GOT3 (cell line): ENCODE results near the gene TBCD.
A peak's percentile ranks its signal among the peaks of the same experiment; 100 is the strongest.
"Not testable (repeated sequence)": the region's sequence is repeated elsewhere in the genome, so short reads cannot be mapped to it uniquely, and the experiment has no call there.

Experiments used
- DNase-seq: peaks from one replicate; lab custom pipeline; 2025; ENCODE audit warnings: mixed read lengths; lab: John Stamatoyannopoulos, UW

TBCD gene

DNA sequence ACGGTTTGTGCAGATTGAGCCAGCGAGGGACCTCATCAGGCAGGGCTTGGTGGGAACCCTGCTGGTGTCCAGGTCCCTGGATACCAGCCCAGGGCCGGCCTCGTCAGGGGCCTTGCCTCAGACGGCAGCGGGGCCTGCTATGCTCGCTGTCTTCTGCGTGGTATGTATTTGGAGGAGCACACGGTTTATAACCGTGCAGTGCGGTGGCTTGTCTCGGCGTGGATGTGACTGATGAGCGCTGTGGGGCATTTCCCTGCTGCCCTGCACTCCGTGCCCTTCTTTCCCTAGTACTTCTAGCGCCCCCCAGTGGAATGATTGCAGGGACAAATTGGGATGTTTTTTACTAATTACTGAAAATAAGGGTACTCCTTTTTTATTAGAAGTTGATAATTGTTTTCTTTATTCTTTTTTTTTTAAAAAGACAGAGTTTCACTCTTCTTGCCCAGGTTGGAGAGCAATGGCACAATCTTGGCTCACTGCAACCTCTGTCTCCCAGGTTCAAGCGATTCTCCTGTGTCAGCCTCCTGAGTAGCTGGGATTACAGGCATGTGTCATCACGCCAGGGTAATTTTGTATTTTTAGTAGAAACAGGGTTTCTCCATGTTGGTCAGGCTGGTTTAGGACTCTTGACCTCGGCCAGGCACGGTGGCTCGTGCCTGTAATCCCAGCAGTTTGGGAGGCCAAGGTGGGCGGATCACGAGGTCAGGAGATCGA, 15.3 kb downstream of the TBCD start:
- DNase-seq = no peak

DNA sequence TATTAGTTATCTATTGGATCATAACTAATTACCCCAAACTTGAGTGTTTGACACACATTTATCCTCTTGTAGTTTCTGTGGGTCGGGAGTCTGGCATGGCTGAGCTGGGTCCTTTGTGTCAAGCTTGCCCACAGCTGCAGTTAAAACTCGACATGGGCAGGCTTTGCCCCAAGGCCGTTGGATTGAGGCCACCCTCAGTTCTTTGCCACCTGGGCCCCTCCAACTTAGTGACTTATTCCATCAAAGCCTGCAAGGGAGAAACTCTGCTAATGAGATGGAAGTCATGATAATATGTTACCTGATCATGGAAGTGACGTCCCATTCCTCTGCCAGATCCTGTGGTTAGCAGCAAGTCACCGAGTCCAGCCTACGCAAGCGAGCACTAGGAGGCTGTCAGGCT, 17.2 kb downstream of the TBCD start:
- no peak for DNase-seq

DNA sequence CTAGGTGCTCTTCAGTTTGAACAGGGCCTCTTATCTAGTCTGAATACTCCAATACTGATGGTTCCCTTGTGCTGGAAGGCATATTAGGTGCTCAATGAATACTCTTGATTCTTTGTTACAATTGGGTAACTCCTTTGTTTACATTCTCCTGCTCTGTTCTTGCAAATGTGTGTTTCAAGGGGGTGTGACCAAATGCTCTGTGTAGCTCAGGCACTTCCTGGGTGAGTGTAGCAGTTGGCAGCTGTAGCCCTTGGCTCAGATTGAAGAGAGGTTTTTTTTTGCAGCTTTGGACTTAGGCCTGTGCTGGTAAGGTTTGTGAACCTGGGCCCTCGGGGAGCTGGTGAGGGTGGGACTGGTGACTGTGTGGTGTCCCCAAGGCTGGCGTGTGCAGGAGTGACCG, 20.2 kb downstream of the TBCD start:
- DNase-seq = no peak

DNA sequence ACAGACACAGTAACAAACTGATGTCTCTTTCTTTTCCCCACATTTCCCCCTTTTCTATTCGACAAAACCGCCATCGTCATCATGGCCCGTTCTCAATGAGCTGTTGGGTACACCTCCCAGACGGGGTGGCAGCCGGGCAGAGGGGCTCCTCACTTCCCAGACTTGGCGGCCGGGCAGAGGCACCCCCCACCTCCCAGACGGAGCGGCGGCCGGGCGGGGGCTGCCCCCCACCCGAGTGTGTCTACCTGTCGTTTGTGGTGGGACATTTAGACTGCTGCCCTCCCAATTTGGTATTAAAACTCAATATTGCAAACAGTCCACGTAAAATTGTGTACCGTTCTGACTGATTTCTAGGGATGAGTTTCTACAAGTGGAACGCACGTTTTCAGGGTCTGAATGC, 22.6 kb downstream of the TBCD start:
- DNase-seq = not testable (repeated sequence)

DNA sequence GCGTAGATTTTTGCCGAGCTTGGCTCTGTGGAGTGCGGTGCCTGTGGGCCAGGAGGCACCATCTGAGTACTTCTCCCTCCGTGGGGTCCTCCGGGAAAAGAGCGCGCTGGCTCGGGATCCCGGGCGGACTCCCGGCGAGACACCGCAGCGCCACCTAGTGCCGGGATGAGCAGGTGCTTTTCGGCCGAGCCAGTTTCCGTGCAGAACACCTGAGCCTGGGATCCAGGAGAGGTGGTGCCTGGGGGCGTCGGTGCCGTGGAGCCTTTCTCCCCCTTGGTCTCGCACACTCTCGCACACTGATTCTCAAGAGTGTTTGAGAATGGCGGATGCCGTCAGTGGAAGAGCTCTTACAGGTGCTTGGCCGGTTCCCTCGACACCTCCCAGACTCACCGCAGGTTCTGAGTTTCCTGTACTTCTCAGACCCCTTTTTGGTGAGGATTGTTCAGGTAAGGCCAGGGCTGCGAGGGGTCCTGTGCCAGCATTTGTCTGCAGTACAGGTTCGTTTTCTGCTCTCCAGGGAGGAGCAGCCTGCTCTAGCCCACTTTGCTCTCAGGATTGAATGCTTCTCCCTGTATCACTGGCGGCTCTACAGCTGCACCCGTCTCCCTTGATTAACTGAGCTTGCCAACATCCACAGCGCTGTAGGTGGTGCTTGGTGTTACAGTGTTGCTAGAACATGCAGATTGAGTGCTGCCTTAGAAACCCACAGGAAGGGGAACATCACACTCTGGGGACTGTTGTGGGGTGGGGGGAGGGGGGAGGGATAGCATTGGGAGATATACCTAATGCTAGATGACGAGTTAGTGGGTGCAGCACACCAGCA, 23.3 kb downstream of the TBCD start:
- DNase-seq = no peak

DNA sequence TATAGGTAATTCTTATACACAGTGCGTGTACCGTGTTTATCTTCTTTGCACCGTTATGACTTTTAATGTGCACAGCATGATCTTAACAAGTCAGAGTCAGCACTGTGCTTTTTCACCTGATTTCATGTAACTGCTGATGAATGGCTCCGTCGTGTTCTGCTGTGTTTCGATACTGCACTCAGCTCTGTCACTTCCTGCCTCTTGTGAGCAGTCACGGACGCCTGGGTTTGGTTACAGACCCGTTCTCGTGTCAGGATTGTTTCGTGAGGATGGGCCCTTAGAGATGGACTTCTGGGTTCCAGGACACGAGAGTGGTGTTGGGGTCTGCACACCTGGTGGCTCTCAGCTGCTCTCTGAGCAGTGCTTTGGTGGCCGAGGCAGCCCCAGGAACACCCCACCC, 24.6 kb downstream of the TBCD start:
- no peak for DNase-seq

DNA sequence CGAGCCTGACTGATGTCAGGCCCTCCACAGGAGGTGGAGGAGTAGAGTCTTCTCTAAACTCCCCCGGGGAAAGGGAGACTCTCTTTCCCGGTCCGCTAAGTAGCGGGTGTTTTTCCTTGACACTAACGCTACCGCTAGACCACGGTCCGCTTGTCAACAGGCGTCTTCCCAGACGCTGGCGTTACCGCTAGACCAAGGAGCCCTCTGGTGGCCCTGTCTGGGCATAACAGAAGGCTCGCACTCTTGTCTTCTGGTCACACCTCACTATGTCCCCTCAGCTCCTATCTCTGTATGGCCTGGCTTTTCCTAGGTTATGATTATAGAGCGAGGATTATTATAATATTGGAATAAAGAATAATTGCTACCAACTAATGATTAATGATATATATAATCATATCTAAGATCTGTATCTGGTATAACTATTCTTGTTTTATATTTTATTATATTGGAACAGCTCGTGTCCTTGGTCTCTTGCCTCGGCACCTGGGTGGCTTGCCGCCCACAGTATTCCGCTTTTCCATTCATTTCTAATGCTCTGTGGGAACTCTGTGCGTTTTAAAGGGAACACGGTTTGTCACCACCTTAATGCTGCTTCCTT, 26.0 kb downstream of the TBCD start:
- DNase-seq = not testable (repeated sequence)

DNA sequence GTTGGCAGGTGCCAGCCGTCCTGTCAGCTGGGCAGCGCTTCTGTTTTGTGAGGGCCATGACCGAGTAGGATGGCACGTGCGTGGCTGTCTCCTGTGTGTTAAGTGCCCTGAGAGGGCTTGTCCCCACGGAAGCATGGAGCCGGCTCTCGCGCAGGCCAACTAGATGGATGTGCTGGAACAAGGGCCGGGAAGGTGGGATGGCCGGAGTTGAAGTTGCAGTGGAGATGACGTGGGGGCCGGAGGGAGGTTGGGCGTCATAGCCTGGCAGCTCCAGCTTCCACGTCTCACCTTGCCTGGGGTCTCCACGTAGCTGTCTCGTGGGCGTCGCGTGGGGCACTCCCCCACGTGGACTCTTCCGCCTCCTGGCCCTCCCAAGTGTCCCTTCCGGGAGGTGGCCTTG, 27.7 kb downstream of the TBCD start:
- DNase-seq = no peak

DNA sequence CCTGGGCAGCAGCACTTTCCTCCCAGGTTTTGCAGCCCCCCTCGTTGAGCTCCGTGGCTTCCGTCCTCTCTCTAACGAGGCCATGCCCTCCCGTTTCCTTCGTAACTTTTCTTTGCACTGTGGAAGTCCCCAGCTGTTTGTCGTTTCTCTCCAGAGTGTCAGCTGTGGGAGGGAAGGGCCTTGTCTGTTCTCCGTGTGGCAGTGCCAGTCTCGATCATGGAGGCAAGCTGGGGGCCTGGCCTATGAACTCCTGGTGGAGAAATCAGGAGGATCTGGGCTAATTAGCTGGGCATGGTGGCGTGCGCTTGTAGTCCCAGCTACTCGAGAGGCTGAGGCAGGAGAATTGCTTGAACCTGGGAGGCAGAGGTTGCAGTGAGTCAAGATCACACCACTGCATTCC, 28.3 kb downstream of the TBCD start:
- no peak for DNase-seq

DNA sequence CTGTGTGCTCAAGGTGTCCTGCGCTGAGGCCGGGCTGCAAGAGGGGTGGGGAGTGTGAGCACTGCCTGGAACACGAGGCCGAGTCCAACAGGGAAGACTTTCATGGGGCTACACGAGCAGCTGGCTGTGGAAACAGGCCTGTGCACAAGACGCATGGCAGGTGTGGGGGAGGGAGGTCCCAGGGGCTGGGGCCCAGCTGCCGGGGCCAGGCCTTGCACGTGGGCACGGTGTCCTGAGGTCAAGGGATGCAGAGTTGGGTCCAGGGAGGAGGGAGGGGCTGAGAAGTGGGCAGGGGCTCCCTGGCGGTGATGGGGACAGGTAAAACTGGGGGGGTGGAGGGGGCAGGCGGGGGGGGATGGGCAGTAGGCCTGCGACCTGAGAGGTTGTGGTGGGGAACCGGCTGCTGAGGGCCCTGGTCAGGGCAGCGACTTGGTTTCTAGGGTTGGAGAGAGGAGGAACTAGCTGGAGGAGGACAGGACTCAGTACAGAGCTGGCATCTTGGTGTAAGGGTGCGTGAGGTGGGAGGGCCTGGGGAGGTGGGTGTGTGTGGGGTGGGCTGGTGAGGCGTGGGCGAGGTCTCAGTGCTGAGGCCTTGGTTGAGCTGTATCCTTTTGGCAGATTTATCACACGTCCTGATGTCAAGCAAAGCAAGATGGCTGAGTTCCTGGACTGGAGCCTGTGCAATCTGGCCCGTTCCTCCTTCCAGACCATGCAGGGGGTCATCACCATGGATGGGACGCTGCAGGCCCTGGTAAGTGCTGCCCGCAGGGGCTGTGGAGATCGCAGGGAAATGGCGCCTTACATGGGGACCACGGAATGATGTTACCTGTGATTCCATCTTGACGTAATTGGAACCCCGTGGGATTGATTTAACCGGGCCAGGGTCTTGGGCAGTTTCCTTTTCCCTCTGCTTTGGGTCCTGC, 29.4 kb downstream of the TBCD start:
- no peak for DNase-seq

DNA sequence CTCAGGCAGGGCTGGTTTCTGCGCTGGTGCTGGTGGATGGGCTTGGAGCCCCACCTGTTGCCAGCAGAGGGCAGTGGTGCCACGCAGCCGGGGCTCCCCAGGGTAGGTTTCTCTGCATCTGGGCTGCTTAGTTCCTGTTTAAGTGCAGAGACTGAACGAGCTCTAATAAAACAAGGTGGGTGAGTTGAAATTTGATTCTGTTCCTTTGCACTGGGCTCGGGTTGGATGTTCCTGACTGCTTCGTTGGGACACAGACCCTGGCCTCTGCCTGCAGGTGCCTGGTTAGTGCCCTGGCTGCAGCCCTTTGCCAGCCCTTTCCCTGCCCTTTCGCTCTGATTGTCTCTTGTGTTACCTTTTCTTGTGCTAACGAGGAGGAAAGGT, 30.0 kb downstream of the TBCD start:
- peak; percentile 42 for DNase-seq

DNA sequence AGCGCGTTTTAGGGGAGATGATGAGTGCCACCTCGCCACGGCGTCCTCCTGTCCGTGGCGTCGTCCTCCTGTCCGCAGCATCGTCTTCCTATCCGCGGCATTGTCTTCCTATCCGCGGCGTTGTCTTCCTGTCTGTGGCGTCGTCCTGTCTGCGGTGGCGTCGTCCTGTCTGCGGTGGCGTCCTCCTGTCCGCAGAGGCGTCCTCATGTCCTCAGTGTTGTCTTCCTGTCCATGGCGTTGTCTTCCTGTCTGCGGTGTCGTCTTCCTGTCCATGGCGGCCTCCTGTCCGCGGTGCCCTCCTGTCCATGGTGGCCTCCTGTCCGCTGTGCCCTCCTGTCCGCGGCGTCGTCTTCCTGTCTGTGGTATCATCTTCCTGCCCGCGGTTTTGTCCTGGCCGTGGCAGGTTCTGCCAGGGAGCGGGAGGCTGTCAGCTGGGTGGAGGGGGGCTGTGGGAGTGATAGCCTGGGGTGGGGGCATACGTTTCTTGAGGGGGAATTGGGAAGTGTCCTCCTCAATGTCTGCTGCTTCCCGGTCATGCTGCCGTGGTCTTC, 30.9 kb downstream of the TBCD start:
- DNase-seq = no peak

DNA sequence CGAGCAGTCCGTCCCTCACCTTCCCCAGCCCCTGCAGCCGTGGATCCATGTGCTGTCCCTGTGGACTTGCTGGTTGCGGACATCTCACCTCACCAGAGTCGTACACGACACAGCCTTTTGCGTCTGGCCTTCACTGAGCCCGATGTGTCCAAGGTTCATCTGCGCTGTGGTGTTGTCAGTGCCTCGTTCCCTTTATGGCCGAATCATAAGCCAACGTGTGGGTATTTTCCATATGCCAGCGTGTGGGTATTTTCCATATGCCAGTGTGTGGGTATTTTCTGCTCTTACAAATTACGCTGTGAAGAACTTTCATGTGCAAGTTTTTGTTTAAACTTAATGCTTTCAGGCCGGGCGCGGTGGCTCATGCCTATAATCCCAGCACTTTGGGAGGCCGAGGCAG, 31.6 kb downstream of the TBCD start:
- DNase-seq = no peak

DNA sequence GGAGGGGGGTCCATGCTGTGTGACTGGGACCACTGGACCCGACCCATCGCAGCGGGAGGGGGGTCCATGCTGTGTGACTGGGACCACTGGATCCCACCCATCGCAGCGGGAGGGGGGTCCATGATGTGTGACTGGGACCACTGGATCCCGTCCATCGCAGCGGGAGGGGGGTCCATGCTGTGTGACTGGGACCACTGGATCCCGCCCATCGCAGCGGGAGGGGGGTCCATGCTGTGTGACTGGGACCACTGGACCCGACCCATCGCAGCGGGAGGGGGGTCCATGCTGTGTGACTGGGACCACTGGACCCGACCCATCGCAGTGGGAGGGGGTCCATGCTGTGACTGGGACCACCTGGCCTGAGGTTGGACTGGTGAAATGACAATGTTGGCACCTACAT, 33.7 kb downstream of the TBCD start:
- not testable (repeated sequence) for DNase-seq

DNA sequence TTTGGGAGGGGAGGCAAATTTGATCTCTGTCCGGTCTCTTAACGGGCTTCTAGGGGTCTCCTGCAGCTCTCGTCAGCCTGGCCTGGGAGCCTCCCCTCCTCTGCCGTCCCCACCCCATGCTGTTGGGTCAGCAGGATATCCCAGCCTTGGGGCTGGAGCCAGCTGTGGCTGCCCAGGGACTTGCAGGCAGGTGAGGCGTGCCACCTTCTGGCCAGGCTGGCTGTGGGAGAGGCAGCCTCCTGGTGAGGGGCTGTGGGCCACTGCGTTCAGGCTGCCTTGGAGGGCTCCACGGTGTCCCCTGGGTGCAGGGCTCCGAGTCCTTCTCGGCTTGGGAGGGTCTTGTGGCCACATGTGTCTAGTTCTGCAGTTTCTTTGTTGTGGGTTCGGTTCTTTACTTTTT, 34.6 kb downstream of the TBCD start:
- no peak for DNase-seq

DNA sequence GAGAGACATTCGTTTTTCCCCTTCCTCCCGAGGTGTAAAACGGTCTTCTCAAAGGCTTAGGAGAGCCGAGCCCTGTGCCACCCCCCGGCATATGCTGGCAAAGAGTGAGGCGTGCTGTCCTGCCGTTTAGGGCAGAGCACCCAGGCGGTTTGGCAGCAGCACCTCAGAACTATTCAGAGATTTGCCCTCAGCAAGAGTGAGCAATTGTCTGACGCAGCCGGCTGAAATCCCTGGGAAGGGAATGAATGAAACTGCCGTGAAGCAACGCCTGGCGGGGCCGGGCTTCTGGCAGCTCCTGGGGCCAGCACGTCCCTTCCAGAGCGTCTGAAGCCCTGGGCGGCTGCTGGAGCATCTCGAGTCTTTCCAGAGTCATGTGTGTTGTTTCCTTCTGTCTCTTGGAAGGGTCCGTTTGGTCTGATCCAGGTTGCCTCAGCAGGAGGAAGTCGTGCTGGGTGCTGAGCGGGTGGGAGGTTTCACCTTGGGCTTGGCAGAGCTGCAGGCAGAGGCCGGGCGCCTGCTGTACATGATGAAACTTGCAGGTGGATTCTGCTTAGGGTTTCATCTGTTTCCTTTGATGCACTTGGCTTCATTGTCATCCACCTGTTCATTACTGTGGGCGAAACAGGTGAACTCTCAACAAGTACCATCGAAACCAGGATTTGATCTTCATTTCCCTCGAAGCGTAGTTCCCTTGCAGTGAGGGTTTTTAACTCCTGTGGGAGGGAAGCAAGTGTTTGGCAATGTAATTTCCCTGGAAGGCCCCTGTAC, 35.4 kb downstream of the TBCD start:
- peak; percentile 18 for DNase-seq

DNA sequence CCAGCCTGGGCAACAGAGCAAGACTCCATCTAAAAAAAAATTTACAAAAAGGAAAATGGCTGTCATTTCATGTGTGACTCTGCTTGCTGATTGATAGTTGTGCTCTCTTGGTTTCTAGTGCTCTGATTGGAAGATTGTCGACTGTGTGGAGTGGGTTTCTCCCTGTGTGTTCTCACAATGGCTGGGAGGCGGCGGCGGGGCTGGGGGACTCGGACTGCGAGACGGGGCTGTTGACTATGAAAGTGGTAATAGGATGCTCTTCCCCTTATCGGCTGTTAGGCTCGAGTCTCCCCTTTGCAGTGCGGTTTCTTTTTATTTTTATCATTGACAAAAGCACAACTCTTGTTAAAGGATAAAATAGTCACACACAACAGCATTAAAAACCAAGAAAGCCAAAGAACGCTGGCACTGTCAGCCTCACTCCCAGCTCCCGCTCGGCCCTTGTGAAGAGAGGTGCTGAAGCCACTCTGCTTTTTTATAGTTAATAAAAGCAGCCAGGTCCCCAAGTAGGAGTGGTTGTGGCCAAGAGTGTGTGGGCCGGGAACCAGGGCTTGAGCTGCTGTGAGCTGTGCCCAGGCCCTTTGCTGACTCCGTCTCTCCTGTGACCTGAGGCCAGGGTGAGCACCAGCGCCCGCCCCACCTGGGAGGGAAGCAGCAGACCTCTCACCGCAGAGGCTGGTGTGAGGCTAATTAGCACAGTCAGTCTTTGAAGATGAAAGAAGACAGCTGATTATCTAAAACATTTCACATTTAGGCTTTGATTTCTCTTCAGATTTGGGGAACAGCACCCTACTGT, 36.5 kb downstream of the TBCD start:
- no peak for DNase-seq

DNA sequence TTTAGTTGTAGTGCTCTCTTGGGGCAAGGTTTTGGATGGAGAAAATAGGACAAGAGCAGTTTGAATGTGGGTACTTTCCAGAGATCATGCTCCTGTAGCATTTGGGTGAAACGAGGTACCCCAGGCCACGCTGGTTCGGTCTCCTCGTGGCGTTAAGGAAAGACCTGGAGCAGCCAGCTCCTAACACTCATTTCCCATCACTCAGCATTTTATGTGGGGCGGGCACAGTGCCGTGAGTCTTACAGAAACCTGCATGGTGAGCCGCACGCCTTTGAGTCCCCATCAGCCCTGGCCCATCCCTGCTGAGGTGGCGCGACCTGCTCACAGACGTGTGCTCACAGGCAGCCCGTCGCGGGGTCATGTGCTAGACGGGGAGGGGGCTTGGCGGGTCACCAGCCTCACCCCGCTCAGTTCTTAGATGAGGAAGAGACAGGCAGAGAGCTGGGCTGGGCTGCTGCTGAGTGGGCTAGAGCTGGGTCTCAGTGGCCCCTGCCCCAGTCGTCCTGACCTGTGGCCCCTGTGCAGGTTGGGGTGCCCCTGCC, 37.3 kb downstream of the TBCD start:
- no peak for DNase-seq

DNA sequence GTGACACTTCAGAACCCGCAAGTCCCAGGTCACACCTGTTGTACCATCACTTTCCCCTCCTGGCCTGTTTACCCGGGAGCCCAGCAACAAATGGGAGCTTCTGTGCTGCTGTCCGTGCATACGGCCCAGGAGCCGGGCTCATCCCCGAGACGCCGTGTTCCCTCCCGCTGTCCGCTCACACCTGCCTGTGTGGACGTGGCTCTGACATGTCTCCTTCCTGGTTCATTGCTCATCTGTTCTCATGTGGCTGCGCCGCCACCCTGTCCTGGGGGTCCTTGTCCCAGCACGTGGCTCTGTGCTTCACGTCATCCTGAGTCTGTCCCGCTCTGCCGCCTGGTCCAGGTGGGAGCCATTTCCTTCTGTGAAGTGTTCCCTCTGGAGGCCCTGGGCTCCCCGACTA, 37.9 kb downstream of the TBCD start:
- no peak for DNase-seq

DNA sequence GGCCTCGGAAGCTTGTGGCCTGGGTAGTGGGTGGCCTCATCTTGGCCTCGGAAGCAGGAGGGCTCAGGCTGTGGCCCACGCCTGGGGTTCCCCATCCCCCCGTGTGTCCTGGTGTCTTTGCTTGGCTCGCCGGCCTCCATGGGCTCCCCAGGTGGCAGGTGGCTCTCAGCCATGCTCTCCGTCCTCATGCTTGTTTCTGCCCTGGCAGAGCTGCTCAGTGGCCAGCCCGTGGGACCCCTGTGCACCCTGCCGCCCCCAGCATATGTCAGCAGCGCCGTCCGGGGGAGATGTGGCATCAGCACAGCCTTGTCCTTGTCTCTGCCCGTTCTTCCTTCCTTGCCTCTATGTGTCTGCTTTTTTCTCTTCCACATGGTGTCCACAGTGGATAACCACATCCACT, 38.5 kb downstream of the TBCD start:
- no peak for DNase-seq
